Measurements from ENCODE around the gene TCTN3.

DNA sequence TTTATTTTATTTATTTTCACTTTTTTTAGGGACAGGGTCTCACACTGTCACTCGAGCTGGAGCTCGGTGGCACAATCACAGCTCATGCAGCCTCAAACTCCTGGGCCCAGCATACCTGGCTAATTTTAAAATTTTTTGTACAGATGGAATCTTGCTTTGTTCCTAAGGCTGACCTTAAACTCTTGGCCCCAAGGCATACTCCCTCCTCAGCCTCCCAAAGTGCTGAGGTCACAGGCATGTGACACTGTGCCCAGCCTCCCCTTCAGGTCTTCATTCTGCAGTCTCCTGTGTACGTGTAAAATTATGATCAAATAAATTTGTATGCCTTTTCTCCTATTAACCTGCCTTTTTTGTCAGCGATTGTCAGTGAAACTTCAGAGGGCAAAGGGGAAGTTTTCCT lies 17.8 kb upstream of the TCTN3 start:
- TF ChIP-seq, protein P1, sequence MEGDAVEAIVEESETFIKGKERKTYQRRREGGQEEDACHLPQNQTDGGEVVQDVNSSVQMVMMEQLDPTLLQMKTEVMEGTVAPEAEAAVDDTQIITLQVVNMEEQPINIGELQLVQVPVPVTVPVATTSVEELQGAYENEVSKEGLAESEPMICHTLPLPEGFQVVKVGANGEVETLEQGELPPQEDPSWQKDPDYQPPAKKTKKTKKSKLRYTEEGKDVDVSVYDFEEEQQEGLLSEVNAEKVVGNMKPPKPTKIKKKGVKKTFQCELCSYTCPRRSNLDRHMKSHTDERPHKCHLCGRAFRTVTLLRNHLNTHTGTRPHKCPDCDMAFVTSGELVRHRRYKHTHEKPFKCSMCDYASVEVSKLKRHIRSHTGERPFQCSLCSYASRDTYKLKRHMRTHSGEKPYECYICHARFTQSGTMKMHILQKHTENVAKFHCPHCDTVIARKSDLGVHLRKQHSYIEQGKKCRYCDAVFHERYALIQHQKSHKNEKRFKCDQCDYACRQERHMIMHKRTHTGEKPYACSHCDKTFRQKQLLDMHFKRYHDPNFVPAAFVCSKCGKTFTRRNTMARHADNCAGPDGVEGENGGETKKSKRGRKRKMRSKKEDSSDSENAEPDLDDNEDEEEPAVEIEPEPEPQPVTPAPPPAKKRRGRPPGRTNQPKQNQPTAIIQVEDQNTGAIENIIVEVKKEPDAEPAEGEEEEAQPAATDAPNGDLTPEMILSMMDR (tag by site-specific recombination; IDR thresholded peaks at IDR 0.05), result no peak
- TF ChIP-seq ZBTB21 (tag by site-specific recombination; IDR thresholded peaks at IDR 0.05), result no peak
- TF ChIP-seq, protein P2, sequence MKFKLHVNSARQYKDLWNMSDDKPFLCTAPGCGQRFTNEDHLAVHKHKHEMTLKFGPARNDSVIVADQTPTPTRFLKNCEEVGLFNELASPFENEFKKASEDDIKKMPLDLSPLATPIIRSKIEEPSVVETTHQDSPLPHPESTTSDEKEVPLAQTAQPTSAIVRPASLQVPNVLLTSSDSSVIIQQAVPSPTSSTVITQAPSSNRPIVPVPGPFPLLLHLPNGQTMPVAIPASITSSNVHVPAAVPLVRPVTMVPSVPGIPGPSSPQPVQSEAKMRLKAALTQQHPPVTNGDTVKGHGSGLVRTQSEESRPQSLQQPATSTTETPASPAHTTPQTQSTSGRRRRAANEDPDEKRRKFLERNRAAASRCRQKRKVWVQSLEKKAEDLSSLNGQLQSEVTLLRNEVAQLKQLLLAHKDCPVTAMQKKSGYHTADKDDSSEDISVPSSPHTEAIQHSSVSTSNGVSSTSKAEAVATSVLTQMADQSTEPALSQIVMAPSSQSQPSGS (tag by site-specific recombination; IDR thresholded peaks at IDR 0.05; ENCODE audit: low read depth), result no peak

Data from HEK293 (cell line).